Activated naive CD4-positive, alpha-beta T cell treated with Interleukin-2 at 50 U/mL for 16 hours (primary cell): Measurements from ENCODE around the gene FRAS1.
"Not testable (repeated sequence)": the region's sequence is repeated elsewhere in the genome, so short reads cannot be mapped to it uniquely, and the experiment has no call there.

Experiments
- DNase-seq: peaks from one replicate; pipeline ENCODE4 v3.0.0-alpha.2; 2020

The FRAS1 gene

GRCh38 chr4:78293348-78293747 is 236.2 kb downstream of the FRAS1 start:
- DNase-seq, result no peak

GRCh38 chr4:78293821-78294301 is 236.7 kb downstream of the FRAS1 start:
- DNase-seq, result no peak

DNA sequence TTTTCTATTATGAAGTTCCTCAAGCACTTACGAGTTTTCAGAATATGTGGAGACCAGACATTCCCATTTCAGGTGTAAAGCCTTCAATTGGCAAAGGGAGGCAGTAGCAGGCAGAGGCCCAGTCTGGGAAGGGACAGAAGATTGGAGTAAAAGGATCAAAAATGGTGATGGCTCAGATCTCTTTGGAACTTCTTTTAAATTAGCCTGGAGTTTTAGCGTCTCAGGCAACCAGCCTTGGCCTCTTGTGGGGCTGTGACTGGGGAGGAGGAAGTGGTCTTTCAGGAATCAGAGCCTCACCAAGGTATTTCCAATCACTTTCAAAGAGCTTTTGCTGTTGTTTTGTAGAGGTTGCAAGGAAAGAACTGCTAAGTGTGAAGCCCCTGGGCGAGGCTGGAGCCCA is 239.1 kb downstream of the FRAS1 start:
- no peak for DNase-seq

DNA sequence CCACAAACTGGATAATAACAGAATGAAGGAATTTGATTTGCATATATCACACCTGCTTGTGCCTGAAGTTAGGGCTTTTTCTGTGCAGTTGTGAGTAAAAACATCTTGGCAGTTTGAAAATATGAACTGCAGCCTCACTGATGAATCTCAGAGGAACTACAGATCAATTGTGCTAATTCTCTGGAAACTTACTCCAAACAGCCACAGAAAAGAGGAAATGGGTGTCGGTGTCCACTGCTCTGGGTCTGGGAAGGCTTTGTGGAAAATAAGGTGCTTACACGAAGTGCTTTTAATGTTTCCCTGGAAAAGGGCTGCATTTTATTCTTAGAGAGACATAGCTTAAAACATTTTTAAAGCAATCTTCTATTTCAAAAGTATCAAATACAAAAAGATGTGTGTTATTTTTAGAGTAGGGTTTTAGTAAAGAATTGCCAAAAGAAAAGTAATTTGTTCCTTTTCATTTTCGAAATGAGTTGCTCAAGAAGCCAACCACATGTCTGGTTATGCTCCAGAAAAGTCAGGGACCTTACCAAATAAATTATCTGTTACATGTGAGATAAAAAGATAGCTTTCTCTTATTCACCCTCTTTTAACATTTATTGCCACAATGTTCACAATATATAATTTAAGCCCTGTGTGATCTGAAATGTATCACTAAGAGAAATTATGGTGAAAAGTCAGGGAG is 240.1 kb downstream of the FRAS1 start:
- DNase-seq, result no peak

DNA sequence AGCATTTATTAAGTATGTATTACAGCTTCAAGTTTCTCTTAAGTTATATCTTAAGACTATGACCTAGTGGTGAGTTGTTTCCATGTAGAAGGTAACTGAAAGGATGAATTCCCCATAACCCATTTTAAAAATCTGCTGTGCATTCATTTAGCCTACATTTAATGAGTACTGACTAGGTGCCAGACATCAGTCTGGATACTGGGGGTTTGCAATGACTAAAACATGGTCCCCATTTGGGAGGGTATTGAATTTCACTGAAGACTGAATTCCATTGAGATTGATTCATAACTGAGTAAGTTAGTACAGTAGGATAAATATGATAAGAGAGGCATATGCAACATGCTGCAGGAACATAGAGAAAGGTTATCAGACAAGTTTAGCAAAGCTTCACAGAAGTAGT is 241.5 kb downstream of the FRAS1 start:
- no peak for DNase-seq

- DNase-seq, result no peak
Measured at GRCh38 chr4:78299565-78299972, 242.4 kb downstream of the FRAS1 start.

- not testable (repeated sequence) for DNase-seq
Measured at GRCh38 chr4:78307263-78307662, 250.1 kb downstream of the FRAS1 start.

- DNase-seq, result no peak
Measured at GRCh38 chr4:78308517-78308916, 251.4 kb downstream of the FRAS1 start.

DNA sequence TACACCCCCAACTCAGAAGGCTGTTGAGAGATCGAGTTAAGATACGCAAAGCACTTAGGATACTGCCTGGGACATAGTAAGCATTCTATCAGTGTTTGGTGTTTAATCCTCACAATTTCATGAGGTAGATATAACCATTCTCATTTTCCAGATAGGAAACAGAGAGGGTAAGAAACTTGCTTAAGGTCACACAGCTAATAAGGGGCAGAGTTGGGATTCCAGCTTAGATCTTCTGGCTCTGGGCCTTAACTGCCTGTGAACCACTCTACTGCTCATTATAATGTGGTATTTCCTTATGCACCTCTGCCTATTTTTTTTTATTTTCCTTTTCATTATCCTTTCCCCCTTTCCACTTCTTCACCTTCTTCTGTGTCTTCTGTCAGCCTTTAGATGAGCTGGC is 252.2 kb downstream of the FRAS1 start:
- DNase-seq, result no peak

DNA sequence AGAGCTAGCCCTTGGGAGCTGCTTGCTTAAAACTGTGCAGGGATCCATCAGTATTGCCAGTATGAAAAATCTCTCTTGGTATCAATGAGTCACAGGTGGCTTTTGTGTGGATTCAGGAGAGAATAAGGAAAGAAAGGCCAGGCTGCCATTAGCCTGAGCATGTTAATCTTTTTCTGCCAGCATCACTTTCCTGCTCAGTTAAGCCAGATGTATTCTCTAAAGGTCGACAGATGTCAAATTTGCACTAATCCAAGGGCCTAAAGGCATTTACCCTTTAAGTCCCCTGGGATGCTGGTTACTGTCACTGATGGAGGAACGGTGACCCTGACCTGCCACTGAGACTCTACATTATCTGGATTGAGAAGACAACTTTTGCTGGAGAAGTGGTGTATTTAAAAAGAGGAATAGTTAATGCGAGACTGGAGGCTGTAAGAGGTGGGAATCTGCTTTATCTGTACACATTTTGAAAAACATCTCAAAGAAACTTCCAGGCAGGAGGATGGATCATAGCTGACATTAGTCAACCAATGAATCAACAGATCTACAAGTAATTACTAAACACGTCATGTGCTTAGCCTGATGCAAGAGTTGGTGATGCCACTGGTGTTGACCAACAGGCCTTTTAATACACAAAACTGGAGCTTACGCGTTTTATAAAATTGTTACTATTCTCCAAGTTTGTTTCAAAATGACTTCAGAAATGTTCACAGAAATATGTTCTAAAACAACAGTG is 253.1 kb downstream of the FRAS1 start:
- DNase-seq, result no peak

- no peak for DNase-seq
Measured at GRCh38 chr4:78310740-78311115, 253.6 kb downstream of the FRAS1 start.

- no peak for DNase-seq
Measured at GRCh38 chr4:78311306-78311705, 254.2 kb downstream of the FRAS1 start.

- no peak for DNase-seq
Measured at GRCh38 chr4:78312989-78313753, 256.0 kb downstream of the FRAS1 start.

DNA sequence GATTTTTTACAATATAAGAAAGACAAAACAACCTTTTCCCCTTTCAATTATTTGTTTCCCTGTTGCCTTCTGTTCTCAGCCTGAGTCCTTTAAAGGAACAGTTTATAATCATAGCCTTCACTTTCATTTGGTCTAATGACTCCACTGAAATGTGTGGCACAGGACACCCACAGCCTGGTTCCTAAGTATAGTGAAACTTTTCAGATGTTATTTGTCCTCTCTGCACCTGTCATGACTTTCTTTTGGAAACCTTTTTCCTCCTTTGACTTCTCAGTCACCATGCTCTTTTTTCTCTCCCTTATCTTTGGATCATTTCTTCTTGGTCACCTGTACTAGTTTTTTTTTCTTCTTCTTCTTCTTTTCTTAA is 256.6 kb downstream of the FRAS1 start:
- no peak for DNase-seq

GRCh38 chr4:78318126-78318525 is 261.0 kb downstream of the FRAS1 start:
- no peak for DNase-seq

GRCh38 chr4:78320349-78320935 is 263.3 kb downstream of the FRAS1 start:
- no peak for DNase-seq

- no peak for DNase-seq
Measured at GRCh38 chr4:78322032-78322431, 264.9 kb downstream of the FRAS1 start.

- no peak for DNase-seq
Measured at GRCh38 chr4:78323439-78323838, 266.3 kb downstream of the FRAS1 start.

- no peak for DNase-seq
Measured at GRCh38 chr4:78324625-78325024, 267.5 kb downstream of the FRAS1 start.

GRCh38 chr4:78325271-78326157 is 268.4 kb downstream of the FRAS1 start:
- no peak for DNase-seq

DNA sequence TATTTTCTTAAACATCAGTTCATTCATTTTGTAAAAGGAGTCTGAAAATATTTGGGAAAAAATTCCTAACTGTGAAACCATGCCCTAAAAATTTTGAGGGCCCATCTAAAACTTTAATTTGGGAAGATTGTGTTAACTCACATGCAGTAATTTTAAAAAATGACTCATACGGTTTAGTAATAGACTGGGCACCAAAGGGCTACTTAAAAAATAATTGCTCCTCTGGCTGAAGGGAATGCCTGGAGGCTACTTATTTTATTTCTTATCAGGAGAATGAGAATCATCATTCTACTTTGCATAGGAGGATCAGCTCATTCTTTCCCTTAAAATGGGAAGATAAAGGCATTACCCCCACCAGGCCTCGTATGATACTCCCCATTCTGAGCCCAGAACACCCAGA is 271.5 kb downstream of the FRAS1 start:
- DNase-seq, result not testable (repeated sequence)

GRCh38 chr4:78331186-78331585 is 274.1 kb downstream of the FRAS1 start:
- no peak for DNase-seq
